PC-3 (cell line): ENCODE results near the gene VPS54. TPM values are rescaled to one million over a fixed set of nuclear protein-coding genes. Genes with fewer than 3 reads are reported as not detected.

Experiments
- ATAC-seq: fragments of 200-7000 bp; cut with Tn5 transposase; 2 replicates; pipeline ENCODE4 v1.9.1; 2020; ENCODE audit warnings: mild to moderate bottlenecking, moderate library complexity
- BruUV-seq: library from RNA; stranded (reverse); fragments of 400-500 nt; replicated peaks from 2 replicates; lab custom pipeline; 2021; lab: Mats Ljungman, UMichigan
- CTCF ChIA-PET: fragments of 300-600 bp; sonication (Branson Sonifier 250); formaldehyde crosslinking; loops from one replicate; lab custom pipeline; 2022; ENCODE audit warnings: antibody characterized with exemption; lab: Charles Lee
- POLR2A ChIA-PET: fragments of 300-600 bp; sonication (Branson Sonifier 250); formaldehyde crosslinking; loops from one replicate; lab custom pipeline; 2022; ENCODE audit warnings: antibody characterized with exemption; ENCODE audit not compliant: unreplicated experiment; lab: Charles Lee
- DNase-seq: peaks from one replicate; pipeline ENCODE4 v3.0.0-alpha.2; 2015
- H2AFZ ChIP-seq: fragments of 300-600 bp; sonication (generic); 2 replicates; pipeline ENCODE4 v1.6.0; 2016; ENCODE audit warnings: antibody characterized with exemption, low read length
- H3F3A ChIP-seq: fragments of 300-600 bp; sonication (generic); one replicate; pipeline ENCODE4 v1.6.0; 2017; ENCODE audit warnings: antibody characterized with exemption, low read length, control low read depth, mild to moderate bottlenecking; ENCODE audit not compliant: unreplicated experiment
- H3K27ac ChIP-seq: fragments of 300-600 bp; sonication (generic); 2 replicates; pipeline ENCODE4 v1.5.1; 2016; ENCODE audit warnings: mild to moderate bottlenecking, low read length
- H3K27me3 ChIP-seq: fragments of 300-600 bp; sonication (generic); 2 replicates; pipeline ENCODE4 v1.6.1; 2016; ENCODE audit warnings: low read length, mixed read lengths
- H3K36me3 ChIP-seq: fragments of 300-600 bp; sonication (generic); 2 replicates; pipeline ENCODE4 v1.6.1; 2016; ENCODE audit warnings: low read depth, mixed run types, low read length, mixed read lengths
- H3K4me1 ChIP-seq: fragments of 300-600 bp; sonication (generic); 2 replicates; pipeline ENCODE4 v1.5.1; 2016; ENCODE audit warnings: low read length; ENCODE audit not compliant: insufficient read depth
- H3K4me2 ChIP-seq: fragments of 300-600 bp; sonication (generic); 2 replicates; pipeline ENCODE4 v1.6.0; 2016; ENCODE audit warnings: low read length
- H3K4me3 ChIP-seq: fragments of 300-600 bp; sonication (generic); 2 replicates; pipeline ENCODE4 v1.5.1; 2016; ENCODE audit warnings: mild to moderate bottlenecking, low read length, mixed read lengths
- H3K79me2 ChIP-seq: fragments of 300-600 bp; sonication (generic); 2 replicates; pipeline ENCODE4 v1.6.1; 2017; ENCODE audit warnings: low read length, mixed read lengths
- H3K9ac ChIP-seq: fragments of 300-600 bp; sonication (generic); 2 replicates; pipeline ENCODE4 v1.6.0; 2016; ENCODE audit warnings: mild to moderate bottlenecking, low read length
- H3K9me2 ChIP-seq: fragments of 300-600 bp; sonication (generic); replicated peaks from 2 replicates; pipeline ENCODE4 v1.6.1; 2016; ENCODE audit warnings: mixed run types, low read length, mixed read lengths
- H3K9me3 ChIP-seq: fragments of 300-600 bp; sonication (generic); 2 replicates; pipeline ENCODE4 v1.6.1; 2016; ENCODE audit warnings: low read length, mixed read lengths
- H4K20me1 ChIP-seq: fragments of 300-600 bp; sonication (generic); 2 replicates; pipeline ENCODE4 v1.6.1; 2016; ENCODE audit warnings: low read length, mixed read lengths
- EZH2 ChIP-seq: fragments of 300-600 bp; sonication (generic); IDR thresholded peaks from one replicate; pipeline ENCODE4 v1.6.1; 2017; ENCODE audit warnings: antibody characterized with exemption, mild to moderate bottlenecking, low read length; ENCODE audit not compliant: unreplicated experiment
- EZH2phosphoT487 ChIP-seq: fragments of 300-600 bp; sonication (generic); IDR thresholded peaks from 2 replicates; pipeline ENCODE4 v1.6.1; 2018; ENCODE audit warnings: mild to moderate bottlenecking, antibody characterized with exemption, low read length, borderline replicate concordance
- intact Hi-C: fragments of 100-400 bp; cut with micrococcal nuclease; formaldehyde crosslinking; loops from 2 replicates; pipeline ENCODE4 v1.9.0; 2023
- total RNA-seq: library from RNA; depleted of rRNA; stranded (reverse); fragments of >200 nt; gene quantifications from 2 replicates; pipeline ENCODE4 v1.2.3, GENCODE V29; 2014
- TF ChIP-seq, protein P1 (sequence below): fragments of 300-600 bp; sonication (generic); conservative IDR thresholded peaks from 2 replicates; pipeline ENCODE4 v1.5.1; 2017; ENCODE audit warnings: antibody characterized with exemption, low read depth, mild to moderate bottlenecking, low read length

The VPS54 gene
- total RNA-seq, 1 experiment from 2014 or later: 17.9 TPM

DNA sequence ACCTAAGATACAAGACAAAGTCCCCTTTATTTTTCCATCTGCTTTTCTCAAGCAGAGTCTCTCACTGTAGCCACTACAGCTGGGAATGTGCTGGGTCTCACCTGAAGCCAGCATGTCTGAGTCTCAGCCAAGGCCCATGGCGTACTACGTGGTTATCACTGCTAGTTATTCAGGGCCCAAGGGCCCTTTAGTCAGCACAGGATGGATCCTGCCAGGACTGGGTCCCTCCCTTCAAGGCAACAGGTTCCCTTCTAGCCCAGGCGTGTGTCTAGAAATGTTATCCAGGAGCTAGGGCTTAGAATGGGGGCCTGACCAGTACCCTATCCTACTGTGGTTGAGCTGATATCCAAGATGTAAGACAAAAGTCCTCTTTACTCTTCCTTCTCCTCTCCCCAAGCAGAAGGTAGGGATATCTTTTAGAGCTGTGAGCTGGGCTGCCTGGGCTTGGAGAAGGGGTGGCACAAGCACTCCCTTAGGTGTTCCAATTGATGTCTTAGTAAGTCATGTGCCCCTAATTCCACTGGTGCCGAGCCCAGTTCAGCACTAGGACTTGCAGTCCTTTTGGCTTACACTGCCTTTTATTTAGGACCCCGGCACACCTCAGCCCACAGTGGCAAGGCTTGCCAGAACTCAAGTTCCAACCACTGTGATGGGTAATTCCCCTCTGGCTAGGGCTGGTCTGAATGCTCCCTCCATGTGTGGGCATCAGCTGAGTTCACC is 17.7 kb downstream of the VPS54 start:
- Histone ChIP-seq H3K4me3 (no peak overlapping the region), H3K9ac (no peak overlapping the region), H3K27me3 (no peaks in the 10 kb centered on the region), H3K36me3 (no peaks in the 10 kb centered on the region; the same call in 1 of the 2 replicates), H2AFZ (no peak overlapping the region), H3K4me2 (no peak overlapping the region), H3K9me3 (no peaks in the 10 kb centered on the region), H3K9me2 (no peaks in the 10 kb centered on the region), H3K27ac (no peak overlapping the region), H3K4me1 (no peaks in the 10 kb centered on the region), H3F3A (no peaks in the 10 kb centered on the region), H4K20me1 (no peaks in the 10 kb centered on the region), H3K79me2 (peaks cover 17% of the 10 kb centered on the region; the same call in 1 of the 2 replicates)
- intact Hi-C loops: no loop called here
- ChIA-PET POLR2A (no interaction called here), CTCF (no interaction called here)
- ATAC-seq (no peak), DNase-seq (no peak)
- TF ChIP-seq, protein P1, sequence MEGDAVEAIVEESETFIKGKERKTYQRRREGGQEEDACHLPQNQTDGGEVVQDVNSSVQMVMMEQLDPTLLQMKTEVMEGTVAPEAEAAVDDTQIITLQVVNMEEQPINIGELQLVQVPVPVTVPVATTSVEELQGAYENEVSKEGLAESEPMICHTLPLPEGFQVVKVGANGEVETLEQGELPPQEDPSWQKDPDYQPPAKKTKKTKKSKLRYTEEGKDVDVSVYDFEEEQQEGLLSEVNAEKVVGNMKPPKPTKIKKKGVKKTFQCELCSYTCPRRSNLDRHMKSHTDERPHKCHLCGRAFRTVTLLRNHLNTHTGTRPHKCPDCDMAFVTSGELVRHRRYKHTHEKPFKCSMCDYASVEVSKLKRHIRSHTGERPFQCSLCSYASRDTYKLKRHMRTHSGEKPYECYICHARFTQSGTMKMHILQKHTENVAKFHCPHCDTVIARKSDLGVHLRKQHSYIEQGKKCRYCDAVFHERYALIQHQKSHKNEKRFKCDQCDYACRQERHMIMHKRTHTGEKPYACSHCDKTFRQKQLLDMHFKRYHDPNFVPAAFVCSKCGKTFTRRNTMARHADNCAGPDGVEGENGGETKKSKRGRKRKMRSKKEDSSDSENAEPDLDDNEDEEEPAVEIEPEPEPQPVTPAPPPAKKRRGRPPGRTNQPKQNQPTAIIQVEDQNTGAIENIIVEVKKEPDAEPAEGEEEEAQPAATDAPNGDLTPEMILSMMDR: no peak
- TF ChIP-seq EZH2phosphoT487 (no peak), EZH2 (no peak)
- no TSS peak for BruUV-seq

DNA sequence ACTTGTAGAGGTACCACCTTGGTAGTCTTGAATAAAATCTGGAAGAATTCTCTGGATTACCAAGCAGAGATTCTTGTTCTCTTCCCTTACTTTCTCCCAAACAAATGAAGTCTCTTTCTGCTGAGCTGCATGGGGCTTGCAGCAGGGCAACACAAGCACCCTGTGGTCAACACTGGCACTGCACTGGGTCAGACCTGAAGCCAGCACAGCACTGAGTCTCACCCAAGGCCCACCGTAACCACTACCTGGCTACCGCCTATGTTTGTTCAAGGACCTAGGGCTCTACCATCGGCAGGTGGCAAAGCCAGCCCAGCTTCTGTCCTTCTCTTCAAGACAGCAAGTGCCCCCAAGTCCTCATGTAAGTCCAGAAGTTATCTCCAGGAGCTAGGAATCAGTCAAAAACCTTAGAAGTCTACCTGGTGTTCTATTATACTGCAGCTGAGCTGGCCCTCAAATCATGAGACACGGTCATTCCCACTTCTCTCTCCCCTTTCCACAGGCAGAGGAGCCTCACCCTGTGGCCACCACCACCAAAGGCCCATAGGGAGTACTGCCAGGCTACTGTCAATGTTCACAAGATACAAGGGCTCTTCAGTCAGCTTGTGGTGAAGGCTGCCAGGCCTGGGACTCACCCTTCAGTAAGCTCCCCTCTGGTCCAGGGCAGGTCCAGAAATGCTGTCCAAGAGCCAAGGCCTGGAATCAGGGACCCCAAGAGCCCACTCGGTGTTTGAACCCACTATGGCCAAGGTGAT is 18.4 kb downstream of the VPS54 start:
- Histone ChIP-seq H3K4me1 (no peaks in the 10 kb centered on the region), H3K9me3 (no peaks in the 10 kb centered on the region), H3F3A (no peaks in the 10 kb centered on the region), H3K4me2 (no peak overlapping the region), H3K36me3 (no peaks in the 10 kb centered on the region; the same call in 1 of the 2 replicates), H3K9me2 (no peaks in the 10 kb centered on the region), H2AFZ (no peak overlapping the region), H3K27ac (no peak overlapping the region), H3K9ac (no peak overlapping the region), H3K27me3 (no peaks in the 10 kb centered on the region), H4K20me1 (no peaks in the 10 kb centered on the region), H3K4me3 (no peak overlapping the region), H3K79me2 (peaks cover 17% of the 10 kb centered on the region; the same call in 1 of the 2 replicates)
- no TSS peak for BruUV-seq
- CTCF ChIA-PET: no interaction called here
- intact Hi-C loops: no loop called here
- POLR2A ChIA-PET: no interaction called here
- peak; percentile 35; the same call in 1 of the 2 replicates for ATAC-seq
- DNase-seq: no peak
- TF ChIP-seq, protein P1: no peak
- no peak for TF ChIP-seq EZH2phosphoT487
- no peak for TF ChIP-seq EZH2

GRCh38 chr2:63999049-63999448 is 20.2 kb downstream of the VPS54 start:
- CTCF ChIA-PET: no interaction called here
- H3K4me3 ChIP-seq: no peak overlapping the region
- no peak for ATAC-seq

More at GRCh38 chr2:63999049-63999448, 20.2 kb downstream of the VPS54 start:
- Histone ChIP-seq H2AFZ (no peak overlapping the region), H3K79me2 (peaks cover 12% of the 10 kb centered on the region; the same call in 1 of the 2 replicates), H3K27me3 (no peaks in the 10 kb centered on the region), H3K9me2 (no peaks in the 10 kb centered on the region), H3K4me1 (0 out of 2 replicates have a peak, but pooled peaks cover 4% of the 10 kb centered on the region), H3K36me3 (no peaks in the 10 kb centered on the region; the same call in 1 of the 2 replicates), H3K9me3 (no peaks in the 10 kb centered on the region), H4K20me1 (no peaks in the 10 kb centered on the region), H3F3A (no peaks in the 10 kb centered on the region), H3K9ac (no peak overlapping the region), H3K27ac (no peak overlapping the region), H3K4me2 (no peak overlapping the region)
- BruUV-seq: no TSS peak
- POLR2A ChIA-PET: no interaction called here
- no peak for DNase-seq
- intact Hi-C loops: no loop called here
- TF ChIP-seq EZH2 (no peak), EZH2phosphoT487 (no peak)
- TF ChIP-seq, protein P1: no peak
